Activated CD4-positive, alpha-beta T cell treated with anti-CD3 and anti-CD28 coated beads for 48 hours (primary cell): Measurements from ENCODE around the gene SLC45A3.

Experiments used
- DNase-seq: peaks from one replicate; pipeline ENCODE4 v3.0.0-alpha.2; 2020

SLC45A3 gene

GRCh38 chr1:205631768-205632668 is 48.3 kb downstream of the SLC45A3 start, which contains the start of gene ELK4:
Gene ELK4, minus strand, starts transcription at chr1:205632011. Its CDS starts 8,129 bp downstream, at chr1:205623882.
- DNase-seq: peak; percentile 99

GRCh38 chr1:205631010-205631767 is 49.1 kb downstream of the SLC45A3 start:
- peak; percentile 90 for DNase-seq

GRCh38 chr1:205630651-205631009 is 49.7 kb downstream of the SLC45A3 start:
- no peak for DNase-seq

GRCh38 chr1:205630241-205630640 is 50.1 kb downstream of the SLC45A3 start:
- no peak for DNase-seq

GRCh38 chr1:205629751-205630150 is 50.6 kb downstream of the SLC45A3 start:
- peak; percentile 25 for DNase-seq

GRCh38 chr1:205627956-205628355 is 52.4 kb downstream of the SLC45A3 start:
- DNase-seq: no peak

- DNase-seq: no peak
Observed at GRCh38 chr1:205626216-205626615, 54.1 kb downstream of the SLC45A3 start.

- DNase-seq: no peak
Observed at GRCh38 chr1:205623646-205624045, 56.7 kb downstream of the SLC45A3 start.

- DNase-seq: no peak
Observed at GRCh38 chr1:205620269-205620668, 60.0 kb downstream of the SLC45A3 start.

GRCh38 chr1:205619376-205619775 is 60.9 kb downstream of the SLC45A3 start:
- no peak for DNase-seq

- no peak for DNase-seq
Observed at GRCh38 chr1:205616563-205617293, 63.6 kb downstream of the SLC45A3 start.

GRCh38 chr1:205615789-205616188 is 64.5 kb downstream of the SLC45A3 start:
- DNase-seq: no peak

- DNase-seq: no peak
Observed at GRCh38 chr1:205613854-205614412, 66.4 kb downstream of the SLC45A3 start.

GRCh38 chr1:205612556-205612955 is 67.8 kb downstream of the SLC45A3 start:
- no peak for DNase-seq

GRCh38 chr1:205612104-205612503 is 68.2 kb downstream of the SLC45A3 start:
- DNase-seq: no peak

GRCh38 chr1:205610901-205611466 is 69.3 kb downstream of the SLC45A3 start:
- no peak for DNase-seq

GRCh38 chr1:205610036-205610435 is 70.3 kb downstream of the SLC45A3 start:
- no peak for DNase-seq
